AML-193 (cell line): ENCODE results near the gene SUGCT.
"Not testable (repeated sequence)": the region's sequence is repeated elsewhere in the genome, so short reads cannot be mapped to it uniquely, and the experiment has no call there.

Experiments
- DNase-seq, 2 experiments: peaks; one replicate each; lab custom pipeline; 2025; lab: John Stamatoyannopoulos, UW

SUGCT gene

DNA sequence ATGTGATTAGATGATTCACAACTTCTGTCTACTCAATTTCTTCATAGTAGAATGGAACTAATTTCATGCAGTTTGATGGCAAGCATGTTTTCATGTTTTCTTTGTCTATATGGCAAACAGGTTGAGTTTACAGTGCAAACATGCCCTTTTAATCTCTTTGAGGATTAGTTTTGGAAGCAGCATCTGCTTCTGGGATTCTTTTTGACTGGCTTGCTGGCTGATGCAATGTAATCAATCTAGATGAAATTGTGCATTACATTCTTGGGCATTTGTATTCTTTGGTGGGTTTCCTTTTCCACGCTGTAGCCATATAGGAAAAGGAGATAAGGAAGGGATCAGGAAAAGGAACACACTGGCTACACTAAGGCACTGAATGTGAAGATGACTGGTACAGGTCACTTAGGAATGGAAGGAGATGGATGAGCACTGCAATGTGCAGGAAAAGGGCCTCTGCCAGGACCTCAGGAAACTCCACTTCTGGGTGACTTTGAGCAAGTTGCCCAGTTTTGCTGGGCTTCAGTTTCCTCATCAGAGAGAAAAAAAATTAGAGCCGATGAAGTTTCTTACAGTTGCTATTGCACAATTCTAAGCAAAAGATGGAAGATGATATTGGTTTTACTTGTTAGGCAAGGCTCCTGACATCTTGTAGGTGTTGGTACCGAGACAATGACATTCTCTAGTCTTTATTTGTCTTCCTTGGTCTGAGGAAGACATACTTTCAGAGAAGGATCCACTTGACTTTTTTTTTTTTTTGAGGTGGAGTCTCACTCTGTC, 269.1 kb downstream of the SUGCT start:
- peak in 1 of 2 experiments; percentile 1 for DNase-seq

- DNase-seq: no peak
Observed at GRCh38 chr7:40405991-40406390, 271.2 kb downstream of the SUGCT start.

DNA sequence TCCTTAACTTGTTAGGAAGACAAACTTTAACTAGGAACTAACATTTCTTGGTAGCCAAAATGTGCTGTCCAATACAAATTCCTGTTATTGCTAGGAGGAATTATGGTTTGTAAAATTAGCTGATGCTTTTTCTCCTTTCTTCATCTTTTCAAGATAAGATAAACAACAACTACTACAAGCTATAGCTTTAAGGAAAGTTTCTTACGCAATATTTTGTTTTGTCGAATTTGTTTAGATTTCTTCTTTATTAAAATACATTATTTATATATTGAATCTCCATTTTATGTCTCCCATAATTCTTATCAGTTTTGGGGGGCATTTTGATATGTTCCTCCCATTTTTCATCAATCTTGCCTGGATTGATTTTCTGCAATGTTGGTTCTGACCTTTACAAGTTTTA, 277.5 kb downstream of the SUGCT start:
- no peak for DNase-seq

- DNase-seq: not testable (repeated sequence)
Observed at GRCh38 chr7:40414704-40415103, 279.9 kb downstream of the SUGCT start.

DNA sequence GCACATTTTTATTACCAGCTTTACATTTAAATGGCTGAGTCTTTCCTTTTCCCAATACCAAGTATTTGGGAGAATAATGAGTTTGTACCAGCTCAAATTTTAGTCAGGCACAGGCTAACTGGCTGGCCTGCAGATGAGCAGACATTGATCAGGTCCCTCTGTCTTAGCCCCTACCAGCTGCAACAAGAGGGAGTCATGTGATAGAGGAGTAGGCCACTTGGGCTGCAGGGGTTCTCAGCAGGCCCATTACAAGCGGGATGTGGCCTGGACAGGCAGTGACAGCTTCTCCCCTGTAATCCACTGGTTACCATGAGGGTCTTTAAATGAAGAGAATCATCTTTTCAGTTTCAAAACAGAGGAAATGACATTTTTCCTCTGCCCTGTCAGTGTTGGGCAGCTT, 283.6 kb downstream of the SUGCT start:
- DNase-seq: no peak

DNA sequence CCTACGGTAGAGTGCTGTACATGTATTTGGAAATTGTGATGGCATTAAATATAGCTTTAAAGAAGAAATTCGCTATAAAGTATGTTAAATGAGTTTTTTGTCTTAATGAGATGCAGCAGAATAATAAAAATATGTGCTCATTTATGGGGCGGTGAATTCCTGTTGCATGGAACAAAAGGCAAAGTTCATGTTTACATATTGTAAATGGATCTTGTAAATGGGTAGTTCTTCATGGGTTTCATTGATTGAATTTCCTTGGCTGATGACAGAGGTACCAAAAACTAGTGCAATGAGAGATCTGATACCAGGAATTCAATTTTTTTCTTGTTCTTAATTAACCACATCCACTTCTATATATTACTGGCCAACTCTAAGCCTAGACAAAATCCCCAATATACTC, 284.2 kb downstream of the SUGCT start:
- DNase-seq: no peak

DNA sequence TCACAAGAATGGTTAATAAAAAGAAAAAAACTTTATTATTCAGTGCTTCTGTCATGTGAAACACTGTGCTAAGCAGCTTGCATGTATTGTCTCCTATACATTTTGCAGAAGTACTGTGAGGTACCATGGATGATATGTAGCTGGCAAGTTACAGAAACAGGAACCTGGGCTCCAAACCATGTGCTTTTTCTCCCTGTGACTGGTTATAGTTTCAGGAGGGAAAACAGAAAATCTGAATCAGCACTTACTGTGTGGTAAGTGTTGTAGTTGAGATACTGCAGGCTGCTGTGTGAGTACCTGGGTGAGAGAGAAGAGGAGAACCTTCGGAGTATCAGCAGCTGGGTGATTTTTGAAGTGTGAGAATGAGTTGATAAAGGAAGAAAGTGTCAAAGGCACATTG, 285.0 kb downstream of the SUGCT start:
- peak; percentile 30 to 44 for DNase-seq

- DNase-seq: no peak
Observed at GRCh38 chr7:40421433-40421832, 286.6 kb downstream of the SUGCT start.

- no peak for DNase-seq
Observed at GRCh38 chr7:40425696-40426095, 290.9 kb downstream of the SUGCT start.

DNA sequence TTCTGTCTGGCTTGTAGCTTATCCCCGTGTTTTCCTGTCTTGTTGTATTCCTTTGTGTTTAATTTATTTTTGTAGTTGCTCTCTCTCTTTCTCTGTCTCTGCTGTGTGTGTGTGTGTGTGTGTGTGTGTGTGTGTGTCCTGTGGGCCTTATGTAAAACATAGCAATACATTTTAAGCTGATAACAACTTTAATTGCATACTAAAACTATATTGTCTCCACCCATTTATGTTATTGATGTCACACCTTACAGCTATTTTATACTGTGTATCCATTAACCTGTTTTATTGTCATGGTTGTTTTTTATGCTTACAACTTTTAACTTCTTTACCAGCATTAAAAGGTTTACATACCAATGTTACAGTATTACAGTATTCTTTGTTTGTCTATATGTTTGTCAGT, 293.6 kb downstream of the SUGCT start:
- no peak for DNase-seq

DNA sequence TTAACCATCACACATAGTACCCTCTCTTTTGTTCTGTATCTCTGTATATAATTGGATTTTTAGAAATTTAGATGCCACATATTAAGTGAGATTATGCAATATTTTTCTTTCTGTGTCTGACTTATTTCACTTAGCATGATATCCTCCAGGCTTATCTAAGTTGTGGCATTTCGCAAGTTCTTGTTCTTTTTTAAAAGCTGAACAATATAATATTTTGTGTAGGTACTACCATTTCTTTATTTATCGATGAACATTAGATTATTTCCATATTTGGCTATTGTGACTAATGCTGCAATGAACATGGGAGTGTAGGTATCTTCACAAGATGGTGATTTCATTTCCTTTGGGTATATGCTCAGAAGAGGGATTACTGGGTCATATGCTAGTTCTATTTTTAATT, 295.0 kb downstream of the SUGCT start:
- no peak for DNase-seq

GRCh38 chr7:40432046-40432445, 297.2 kb downstream of the SUGCT start:
- no peak for DNase-seq

- no peak for DNase-seq
Observed at GRCh38 chr7:40436710-40437109, 301.9 kb downstream of the SUGCT start.

DNA sequence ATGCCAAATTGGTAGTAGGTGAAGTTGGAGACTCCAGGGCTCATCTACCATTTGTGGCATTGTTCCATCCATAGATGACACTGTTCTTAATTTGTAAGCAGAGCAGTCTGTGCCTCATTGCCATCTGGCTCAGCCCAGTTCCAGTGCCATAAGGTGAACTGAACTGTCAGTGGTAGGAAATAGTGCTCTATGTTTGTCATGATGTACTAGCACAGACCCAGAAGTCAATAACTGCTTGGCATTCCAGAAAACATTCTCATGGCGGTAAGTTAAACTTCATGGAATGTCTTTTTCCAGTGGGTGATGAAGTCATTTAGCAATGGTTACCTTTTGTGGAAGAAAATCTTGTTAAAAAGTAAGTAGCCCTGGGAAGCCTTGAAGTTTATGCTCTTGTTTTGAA, 302.7 kb downstream of the SUGCT start:
- no peak for DNase-seq

- no peak for DNase-seq
Observed at GRCh38 chr7:40437936-40438634, 303.3 kb downstream of the SUGCT start.

GRCh38 chr7:40439686-40440085, 304.9 kb downstream of the SUGCT start:
- DNase-seq: no peak

DNA sequence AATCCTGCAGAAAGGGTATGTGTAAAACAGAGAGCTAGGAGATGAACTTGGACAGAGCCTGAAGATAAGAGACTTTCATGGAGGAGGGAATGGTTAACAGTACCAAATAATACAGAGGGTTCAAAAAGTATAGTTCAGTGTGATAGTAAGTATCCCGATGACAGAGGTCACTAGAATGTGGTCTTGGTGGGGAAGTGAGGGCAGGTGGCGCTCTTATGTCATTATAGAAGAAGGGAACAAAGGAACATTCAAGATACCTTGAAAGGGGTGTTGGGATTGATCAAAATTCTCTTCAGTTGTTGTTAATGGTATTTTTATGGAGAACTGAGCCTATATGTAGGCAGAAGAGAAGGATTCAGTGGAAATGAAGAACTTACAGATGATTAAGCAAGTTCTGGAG, 312.5 kb downstream of the SUGCT start:
- no peak for DNase-seq

DNA sequence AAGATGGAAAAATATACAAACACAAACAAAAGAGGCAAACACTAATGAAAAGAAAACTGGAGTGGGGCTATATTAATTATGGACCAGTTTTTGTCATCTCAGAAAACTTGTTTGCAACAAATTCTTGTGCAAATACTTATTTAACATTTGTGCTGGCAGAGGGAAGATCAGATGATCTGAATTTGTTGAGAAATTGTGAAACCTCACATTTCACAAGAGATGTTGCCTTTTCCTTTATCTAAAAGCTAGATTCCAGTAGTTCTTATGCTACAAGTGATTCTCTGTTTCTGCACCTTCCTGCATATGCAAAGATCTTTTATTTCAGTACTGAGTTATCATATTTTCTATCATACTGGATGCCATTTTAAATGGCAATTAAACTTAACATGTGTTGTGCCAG, 320.7 kb downstream of the SUGCT start:
- peak; percentile 64 to 65 for DNase-seq

DNA sequence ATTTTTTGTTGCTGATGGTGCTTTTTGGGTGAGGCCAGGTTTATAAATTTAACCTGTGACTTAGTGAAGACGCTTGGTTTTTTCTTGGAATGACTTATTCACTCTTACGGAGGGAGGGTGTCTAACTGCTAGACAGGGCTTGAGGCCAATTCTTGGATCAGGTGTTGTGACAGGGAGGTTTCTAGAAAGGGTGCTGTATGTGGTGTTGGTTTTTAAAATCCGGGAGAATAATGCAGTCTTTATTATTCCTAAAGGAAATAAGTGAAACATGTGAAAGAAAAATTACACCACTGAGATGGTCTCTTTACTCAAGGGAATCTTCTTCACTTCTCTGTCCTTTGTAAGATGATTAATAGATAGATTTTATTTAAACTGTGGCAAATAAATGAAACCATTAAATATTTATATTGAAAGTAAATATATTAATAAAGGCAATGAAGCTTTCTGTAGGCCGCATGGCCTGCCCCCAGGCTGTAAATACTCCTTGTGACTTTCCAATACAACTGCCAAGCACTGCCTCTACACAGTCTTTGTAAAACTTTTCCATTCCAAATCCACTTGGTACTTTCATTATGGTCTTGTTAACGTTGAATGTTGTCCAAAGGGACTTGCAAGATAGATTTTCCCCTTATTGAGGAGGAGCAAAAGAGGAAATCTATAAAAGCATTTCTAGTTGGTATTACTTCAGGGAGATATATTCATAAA, 323.1 kb downstream of the SUGCT start:
- no peak for DNase-seq

DNA sequence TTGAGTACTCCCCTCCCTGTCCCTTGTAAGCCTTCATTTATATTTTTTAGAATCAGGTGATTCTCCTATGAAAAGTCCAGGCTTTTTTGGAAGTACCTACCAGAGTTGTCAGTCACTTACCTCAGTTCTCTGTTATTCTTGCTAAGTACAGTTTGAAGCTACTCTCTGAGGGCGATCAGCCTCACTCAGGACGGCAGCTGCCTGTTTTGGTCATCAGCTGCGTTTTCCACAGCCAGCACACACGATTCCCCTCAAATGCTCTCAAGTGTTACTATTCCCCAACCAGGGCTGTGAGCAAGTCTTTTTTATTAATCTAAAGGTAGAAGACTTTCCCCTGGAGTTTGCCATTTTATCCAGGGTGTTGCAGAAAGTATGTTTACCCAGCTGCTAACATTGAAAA, 328.6 kb downstream of the SUGCT start:
- DNase-seq: no peak

DNA sequence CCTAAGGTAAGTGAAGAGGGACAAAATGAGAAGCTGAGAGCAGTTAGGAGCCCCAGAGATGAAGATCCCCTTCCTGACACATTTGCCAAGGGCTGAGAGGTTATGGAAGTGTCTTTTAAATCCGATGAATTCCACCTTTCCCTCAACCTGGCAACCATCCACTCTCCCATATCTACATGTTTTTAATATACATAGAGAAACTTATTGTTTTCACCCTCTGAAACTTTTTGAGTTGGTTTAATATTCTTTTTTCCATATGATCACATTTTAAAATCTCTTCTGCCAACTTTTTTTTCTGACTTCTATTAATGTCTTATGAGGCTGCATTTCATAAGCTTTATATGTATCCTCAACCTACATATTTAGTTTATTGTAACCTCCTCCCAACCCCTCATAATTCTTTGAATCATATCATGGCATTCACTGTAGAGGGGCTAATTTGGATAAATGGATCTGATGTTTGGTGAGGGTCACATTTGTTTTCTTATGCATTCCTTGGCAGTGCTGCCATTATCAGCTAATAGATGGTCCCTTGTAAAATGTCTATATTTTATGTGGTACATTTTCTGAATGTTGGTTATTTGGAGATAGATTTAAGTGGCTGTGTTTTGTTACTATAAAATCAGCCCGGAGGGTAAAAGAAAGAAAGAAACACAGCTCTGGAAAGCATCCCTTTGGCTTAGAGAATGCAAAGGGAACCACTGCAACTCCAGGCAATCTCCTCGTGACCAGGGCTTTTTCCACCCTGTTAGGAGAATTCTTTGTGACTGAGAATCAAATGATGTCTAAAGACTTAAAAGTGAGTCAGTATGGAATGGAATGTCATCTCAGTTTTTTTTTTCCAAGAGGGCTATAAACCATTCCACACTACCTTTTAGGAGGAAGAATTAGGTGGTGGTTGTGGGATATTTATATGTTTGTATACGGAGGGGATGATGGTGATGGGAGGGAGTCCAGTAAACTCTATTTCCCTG, 334.4 kb downstream of the SUGCT start:
- no peak for DNase-seq

DNA sequence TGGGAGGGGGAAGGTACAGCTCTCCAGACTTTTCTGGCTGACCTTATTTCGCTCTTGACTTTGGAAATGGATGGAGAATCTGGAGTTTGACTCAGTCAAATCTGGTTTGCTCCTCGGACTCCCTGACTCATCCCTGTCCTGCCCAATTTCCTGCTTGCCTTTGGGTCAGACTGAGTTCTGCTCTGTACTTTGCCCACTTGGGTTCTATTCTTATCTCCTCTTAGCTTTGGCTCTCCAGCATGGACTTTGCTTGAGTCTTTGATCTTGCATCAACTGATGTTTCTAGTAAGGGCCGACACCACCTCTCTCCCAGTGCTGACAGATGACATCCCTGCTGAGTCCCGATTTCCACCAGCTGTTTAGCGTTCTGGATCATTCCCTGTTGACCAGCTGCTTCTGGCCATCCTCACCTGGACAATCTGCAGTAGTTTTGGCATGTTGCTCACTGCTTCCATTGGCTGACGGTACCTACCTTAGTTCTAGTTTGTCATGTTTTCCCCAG, 335.3 kb downstream of the SUGCT start:
- DNase-seq: no peak
